Testis (tissue), 3 donors: ENCODE measurements around the gene SMYD4. TPM values are rescaled to one million over a fixed set of nuclear protein-coding genes. Genes with fewer than 3 reads are reported as not detected.
"Not testable (repeated sequence)": the region's sequence is repeated elsewhere in the genome, so short reads cannot be mapped to it uniquely, and the experiment has no call there.

Source experiments
- DNase-seq: peaks from one replicate; pipeline ENCODE4 v3.0.0-alpha.2; 2019
- H3K27ac ChIP-seq, 2 donors: fragments of 200-600 bp; sonication (generic); one replicate each; pipeline ENCODE4 v1.5.1; 2019
- H3K27me3 ChIP-seq: fragments of 200-600 bp; sonication (generic); one replicate; pipeline ENCODE4 v1.5.1; 2019
- H3K36me3 ChIP-seq: fragments of 200-600 bp; sonication (generic); one replicate; pipeline ENCODE4 v1.5.1; 2017; ENCODE audit warnings: low read depth; ENCODE audit errors: missing control alignments
- H3K4me1 ChIP-seq: fragments of 200-600 bp; sonication (generic); one replicate; pipeline ENCODE4 v1.5.1; 2019
- H3K4me3 ChIP-seq, 2 donors: fragments of 200-600 bp; sonication (generic); one replicate each; pipeline ENCODE4 v1.5.1; 2017 to 2019
- H3K9me3 ChIP-seq: fragments of 200-600 bp; sonication (generic); one replicate; pipeline ENCODE4 v1.5.1; 2017
- CTCF ChIP-seq, 3 experiments: fragments of 450-650 bp in 2 of 3; fragments of 200-600 bp in 1 of 3; sonication (generic) in 1 of 3; IDR thresholded peaks; one replicate each; pipeline ENCODE4 v1.5.1; 2016 to 2019; ENCODE audit warnings: antibody characterized with exemption in 3 of 3, mild to moderate bottlenecking in 2 of 3, moderate library complexity in 1 of 3
- POLR2A ChIP-seq: fragments of 450-650 bp; IDR thresholded peaks from one replicate; pipeline ENCODE4 v1.6.1; 2017; ENCODE audit warnings: antibody characterized with exemption, mild to moderate bottlenecking, moderate library complexity
- WGBS, 2 donors: methylation state at CpG; one replicate each; pipeline ENCODE4 v1.1.5; 2018; 5-methylcytosine and 5-hydroxymethylcytosine counted together
- intact Hi-C: fragments of 100-400 bp; cut with DNase I; formaldehyde crosslinking; loops from one replicate; pipeline ENCODE4 v1.15.1; 2023; ENCODE audit warnings: low total_unique reads
- polyA plus RNA-seq: library from polyadenylated mRNA; stranded (reverse); fragments of 350-450 nt; fragmentation: Illumina TruSeq; extraction: RNeasy Lipid Tissue Mini Kit (QIAGEN cat#74804); gene quantifications from one replicate; pipeline ENCODE4 v1.2.3, GENCODE V29; 2014; ENCODE audit warnings: low read depth, low replicate concordance; ENCODE audit not compliant: insufficient read depth
- total RNA-seq, 2 donors: library from RNA; depleted of rRNA; stranded (reverse); fragments of >200 nt; gene quantifications; one replicate each; pipeline ENCODE4 v1.2.3, GENCODE V29; 2016

Gene SMYD4
- total and polyA plus RNA-seq, 3 donors from 2014 or later: 14.4 to 23.0 (median 21.2) TPM

GRCh38 chr17:1766382-1767135 lies 63.1 kb downstream of the SMYD4 start:
- H3K27ac ChIP-seq: peak overlapping the region; percentile 60 to 93
- TF ChIP-seq CTCF (IDR thresholded peaks at IDR 0.05): no peak
- TF ChIP-seq POLR2A: no peak
- H3K9me3 ChIP-seq: no peaks in the 10 kb centered on the region
- H3K4me1 ChIP-seq: peaks cover 44% of the 10 kb centered on the region
- H3K4me3 ChIP-seq: no peak overlapping the region
- H3K27me3 ChIP-seq: no peaks in the 10 kb centered on the region
- 69 to 82% methylated on average over 9 to 21 of the region's 21 CpGs for WGBS, 2 donors
- DNase-seq: peak; percentile 83
- no peaks in the 10 kb centered on the region for H3K36me3 ChIP-seq
- intact Hi-C loops: loop anchor here (5.0 kb wide), 1 partner anchor 34 kb away; no protein-coding TSS in a partner anchor

- Histone ChIP-seq H3K4me1 (peaks cover 44% of the 10 kb centered on the region), H3K27me3 (no peaks in the 10 kb centered on the region), H3K36me3 (no peaks in the 10 kb centered on the region), H3K27ac (peak overlapping the region; percentile 60 to 93), H3K4me3 (no peak overlapping the region), H3K9me3 (no peaks in the 10 kb centered on the region)
- WGBS, 2 donors: 70 to 73% methylated on average over 3 of the region's 3 CpGs
- intact Hi-C loops: loop anchor here (5.0 kb wide), 1 partner anchor 33 kb away; no protein-coding TSS in a partner anchor
- no peak for DNase-seq
- TF ChIP-seq CTCF (IDR thresholded peaks at IDR 0.05) (no peak), POLR2A (no peak)
These were observed 64.1 kb downstream of the SMYD4 start for GRCh38 chr17:1765576-1765975.

- not testable (repeated sequence) for H3K9me3 ChIP-seq, DNase-seq, H3K27me3 ChIP-seq, H3K4me3 ChIP-seq, H3K36me3 ChIP-seq
- intact Hi-C loops: loop anchor here (5.0 kb wide), 1 partner anchor 32 kb away; no protein-coding TSS in a partner anchor
- Histone ChIP-seq H3K4me1 (peaks cover 48% of the 10 kb centered on the region), H3K27ac (peak overlapping the region; percentile 93)
- 70 to 79% methylated on average over 7 of the region's 7 CpGs for WGBS, 2 donors
These were observed 65.0 kb downstream of the SMYD4 start for GRCh38 chr17:1764705-1765104.

GRCh38 chr17:1764284-1764683 lies 65.4 kb downstream of the SMYD4 start:
- Histone ChIP-seq H3K4me3 (peak overlapping the region; percentile 56 to 70), H3K4me1 (peaks cover 49% of the 10 kb centered on the region), H3K27ac (peak overlapping the region; percentile 93), H3K9me3 (no peaks in the 10 kb centered on the region), H3K36me3 (no peaks in the 10 kb centered on the region), H3K27me3 (no peaks in the 10 kb centered on the region)
- intact Hi-C loops: no loop called here
- WGBS, 2 donors: 15 to 19% methylated on average over 11 of the region's 11 CpGs
- DNase-seq: peak; percentile 84
- TF ChIP-seq CTCF (IDR thresholded peaks at IDR 0.05): no peak
- TF ChIP-seq POLR2A: no peak

- no peaks in the 10 kb centered on the region for H3K27me3 ChIP-seq
- peak overlapping the region; percentile 56 to 70 for H3K4me3 ChIP-seq
- TF ChIP-seq POLR2A: no peak
- no peak for TF ChIP-seq CTCF (IDR thresholded peaks at IDR 0.05)
- DNase-seq: peak; percentile 95
- peaks cover 49% of the 10 kb centered on the region for H3K4me1 ChIP-seq
- WGBS, 2 donors: 42 to 54% methylated on average over 18 to 22 of the region's 22 CpGs
- intact Hi-C loops: no loop called here
- H3K9me3 ChIP-seq: no peaks in the 10 kb centered on the region
- H3K36me3 ChIP-seq: no peaks in the 10 kb centered on the region
- H3K27ac ChIP-seq: peak overlapping the region; percentile 93
These were observed 66.5 kb downstream of the SMYD4 start for GRCh38 chr17:1762901-1763898.
